SH-SY5Y (cell line): Measurements from ENCODE around the gene RTEL1.

Experiments
- GATA2 ChIP-seq: IDR thresholded peaks from 2 replicates; pipeline ENCODE4 v1.6.1; 2011; ENCODE audit warnings: mild to moderate bottlenecking, low read depth, low read length
- GATA3 ChIP-seq: IDR thresholded peaks from 2 replicates; pipeline ENCODE4 v1.6.1; 2011; ENCODE audit warnings: low read depth, mild to moderate bottlenecking, low read length, moderate library complexity

- TF ChIP-seq GATA2 (no peak), GATA3 (no peak)
These were observed 33.6 kb upstream of the RTEL1 start for GRCh38 chr20:63624486-63624885.
